HG03521 (cell line): ENCODE measurements around the gene R3HDM4.

Experiments
- ATAC-seq: cut with Tn5 transposase; IDR thresholded peaks from one replicate; pipeline ENCODE4 v1.9.1; 2021; ENCODE audit warnings: mild to moderate bottlenecking, moderate library complexity; ENCODE audit not compliant: unreplicated experiment

R3HDM4 gene

GRCh38 chr19:932648-933552 lies 19.9 kb upstream of the R3HDM4 start:
- no peak for ATAC-seq

- ATAC-seq, result no peak
Measured at GRCh38 chr19:931860-932647, 19.0 kb upstream of the R3HDM4 start.

- ATAC-seq, result no peak
Measured at GRCh38 chr19:929891-930258, 16.9 kb upstream of the R3HDM4 start.

- no peak for ATAC-seq
Measured at GRCh38 chr19:929203-929890, 16.3 kb upstream of the R3HDM4 start.

- ATAC-seq, result no peak
Measured at GRCh38 chr19:928471-929202, 15.6 kb upstream of the R3HDM4 start.

GRCh38 chr19:927780-928401 lies 14.9 kb upstream of the R3HDM4 start:
- ATAC-seq, result no peak

GRCh38 chr19:927351-927779 lies 14.3 kb upstream of the R3HDM4 start:
- ATAC-seq, result no peak

- ATAC-seq, result no peak
Measured at GRCh38 chr19:926589-927350, 13.8 kb upstream of the R3HDM4 start.

GRCh38 chr19:926323-926588 lies 13.2 kb upstream of the R3HDM4 start:
- no peak for ATAC-seq

GRCh38 chr19:925526-926322 lies 12.7 kb upstream of the R3HDM4 start, which contains the start of gene ARID3A:
ARID3A (plus strand) TSS chr19:926035; CDS start chr19:929529, 3,494 bp downstream.
- peak; percentile 57 for ATAC-seq

- ATAC-seq, result no peak
Measured at GRCh38 chr19:925087-925525, 12.1 kb upstream of the R3HDM4 start.

GRCh38 chr19:924553-925086 lies 11.6 kb upstream of the R3HDM4 start:
- ATAC-seq, result no peak

GRCh38 chr19:920051-920864 lies 7.2 kb upstream of the R3HDM4 start:
- ATAC-seq, result no peak

- no peak for ATAC-seq
Measured at GRCh38 chr19:919199-920050, 6.4 kb upstream of the R3HDM4 start.

GRCh38 chr19:918481-919198 lies 5.6 kb upstream of the R3HDM4 start:
- no peak for ATAC-seq

GRCh38 chr19:918152-918437 lies 5.1 kb upstream of the R3HDM4 start:
- ATAC-seq, result no peak
